Activated CD4-positive, alpha-beta T cell treated with anti-CD3 and anti-CD28 coated beads, Interleukin-2, amount 50 U/mL, for 1 hour (primary cell): ENCODE results near the gene ZBED2.

Experiments used
- DNase-seq: peaks from one replicate; pipeline ENCODE4 v3.0.0-alpha.2; 2020

Gene ZBED2

GRCh38 chr3:111601810-111602209 lies 6.7 kb upstream of the ZBED2 start:
- no peak for DNase-seq

DNA sequence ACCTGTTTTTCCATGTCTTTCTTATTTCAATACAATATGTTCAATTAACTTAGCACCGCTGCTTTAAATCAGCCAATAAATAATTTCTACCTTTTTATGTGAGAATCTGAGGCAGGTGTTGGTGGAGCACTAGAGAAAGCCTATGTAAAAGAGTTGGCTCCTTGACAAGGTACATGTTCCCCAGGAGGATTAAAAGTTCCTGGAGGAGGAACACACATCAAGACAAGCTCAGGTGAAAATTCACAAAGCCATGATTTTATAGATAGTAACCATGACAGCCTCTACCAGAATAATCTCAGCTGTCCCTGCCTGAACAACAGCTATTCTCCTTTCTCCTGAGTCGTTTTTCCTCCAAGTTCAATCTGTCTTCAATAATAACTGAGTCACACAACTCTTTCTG lies 3.4 kb upstream of the ZBED2 start:
- no peak for DNase-seq

DNA sequence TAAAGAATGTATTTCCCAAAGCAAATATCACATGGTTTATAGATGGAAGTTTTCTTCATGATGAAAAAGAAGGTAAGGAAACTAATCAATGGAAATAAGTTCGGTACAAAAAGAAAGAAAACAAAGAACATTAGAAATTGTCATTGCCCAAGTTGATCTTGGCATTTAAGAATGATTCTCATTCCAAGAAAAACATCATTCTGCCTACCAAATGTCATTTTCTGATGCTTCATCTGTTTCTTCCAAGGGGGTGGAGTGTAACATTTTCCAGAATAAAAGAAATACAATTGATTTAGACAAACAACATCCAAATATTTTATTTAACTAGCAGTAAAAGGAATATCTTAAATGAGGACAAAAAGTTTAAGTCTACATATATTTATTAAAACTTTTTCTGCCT lies 3.0 kb upstream of the ZBED2 start:
- DNase-seq: no peak

DNA sequence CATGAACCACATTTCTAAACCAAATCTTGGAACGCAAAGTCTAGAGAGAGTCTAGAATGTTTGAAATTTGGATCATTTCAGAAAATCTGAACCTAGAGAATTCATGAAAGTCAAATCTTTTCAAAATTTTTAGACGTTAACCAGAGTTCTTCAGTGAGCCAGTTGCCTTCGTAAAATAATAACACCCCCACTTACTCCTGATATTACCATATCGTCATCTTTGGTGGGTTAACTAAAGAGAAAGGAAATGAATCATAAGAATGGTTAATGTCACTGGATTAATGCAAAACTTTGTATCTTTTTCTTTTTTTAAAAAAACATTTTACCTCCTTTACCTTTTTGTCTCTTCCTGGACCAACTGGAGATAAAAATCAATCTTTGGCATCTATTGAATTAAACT lies 1.2 kb upstream of the ZBED2 start:
- no peak for DNase-seq

GRCh38 chr3:111594781-111595180 lies 365 bp downstream of the ZBED2 start:
- no peak for DNase-seq

DNA sequence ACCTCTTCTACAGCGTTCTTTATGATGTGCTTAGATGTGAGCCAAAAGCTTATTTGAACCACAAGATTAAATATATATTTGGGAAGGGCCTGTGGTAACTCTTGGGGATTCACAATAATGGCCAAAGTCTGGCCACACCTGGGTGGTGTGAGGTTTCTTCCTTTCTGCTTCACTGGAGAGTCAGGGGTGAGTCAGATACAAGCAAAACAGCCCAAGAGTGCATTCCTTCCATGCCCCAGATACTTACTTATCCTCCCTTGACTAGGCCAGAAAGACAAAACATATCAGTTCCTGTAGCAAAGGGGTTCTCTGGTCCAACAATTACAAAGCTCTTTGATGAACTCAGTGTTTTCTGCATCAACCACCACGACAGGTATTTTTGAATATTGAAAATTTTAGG lies 941 bp downstream of the ZBED2 start:
- no peak for DNase-seq

- DNase-seq: no peak
These were observed 1.5 kb downstream of the ZBED2 start for GRCh38 chr3:111593666-111594065.

DNA sequence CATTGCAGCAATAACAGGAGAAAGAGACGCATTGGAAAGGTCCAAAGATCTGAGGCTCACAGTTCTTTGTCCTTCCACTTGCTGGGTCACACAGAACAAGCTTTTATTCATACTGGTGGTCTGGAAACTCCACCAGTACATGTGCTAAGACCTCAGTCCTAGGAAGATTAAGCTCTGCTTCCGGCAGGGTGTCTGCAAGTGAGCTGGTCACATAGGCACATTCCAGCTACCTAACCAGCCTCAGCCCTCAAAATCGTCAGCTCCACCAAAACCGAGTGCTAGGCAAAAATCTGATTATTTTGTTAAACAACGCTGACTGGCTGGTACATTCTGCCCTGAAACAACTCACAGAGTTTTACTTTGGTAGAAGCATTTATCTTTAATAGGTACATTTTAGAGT lies 2.2 kb downstream of the ZBED2 start:
- no peak for DNase-seq

DNA sequence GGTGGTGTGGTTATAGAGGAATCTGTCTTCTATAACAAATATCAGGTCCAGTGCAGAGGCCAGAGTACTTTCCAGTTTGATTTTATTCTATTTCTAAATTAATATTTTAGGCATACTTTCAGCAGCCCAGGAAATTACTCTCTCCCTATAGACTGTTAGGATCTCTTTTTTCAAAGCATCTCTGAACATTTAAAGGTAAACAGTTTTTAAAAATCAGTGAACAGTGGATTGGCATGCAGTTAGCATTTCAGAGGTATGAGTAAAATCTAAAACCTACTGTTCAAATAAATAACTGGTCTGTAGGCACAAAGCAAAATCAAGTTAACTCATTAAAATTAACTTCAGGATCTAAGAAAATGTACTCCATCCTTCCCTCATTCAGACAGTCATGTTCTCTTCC lies 3.0 kb downstream of the ZBED2 start:
- no peak for DNase-seq

- DNase-seq: no peak
These were observed 3.6 kb downstream of the ZBED2 start for GRCh38 chr3:111591555-111591954.

DNA sequence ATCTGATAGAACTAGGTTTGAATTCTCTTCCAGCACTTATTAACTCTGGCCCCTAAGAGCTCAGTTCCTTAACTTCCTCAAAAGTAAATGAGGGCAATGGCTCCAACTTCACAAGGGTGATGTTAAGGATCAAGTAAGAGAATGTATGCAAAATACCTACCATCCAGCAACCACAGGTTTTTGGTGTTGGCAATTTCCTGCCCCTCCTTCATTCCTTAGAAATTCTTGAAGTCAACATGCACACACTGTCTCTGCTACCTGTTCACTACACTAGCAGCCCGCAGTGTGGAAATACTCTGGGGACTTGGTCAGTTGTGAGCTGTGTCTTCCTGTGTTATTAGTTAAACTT lies 5.0 kb downstream of the ZBED2 start:
- DNase-seq: no peak

DNA sequence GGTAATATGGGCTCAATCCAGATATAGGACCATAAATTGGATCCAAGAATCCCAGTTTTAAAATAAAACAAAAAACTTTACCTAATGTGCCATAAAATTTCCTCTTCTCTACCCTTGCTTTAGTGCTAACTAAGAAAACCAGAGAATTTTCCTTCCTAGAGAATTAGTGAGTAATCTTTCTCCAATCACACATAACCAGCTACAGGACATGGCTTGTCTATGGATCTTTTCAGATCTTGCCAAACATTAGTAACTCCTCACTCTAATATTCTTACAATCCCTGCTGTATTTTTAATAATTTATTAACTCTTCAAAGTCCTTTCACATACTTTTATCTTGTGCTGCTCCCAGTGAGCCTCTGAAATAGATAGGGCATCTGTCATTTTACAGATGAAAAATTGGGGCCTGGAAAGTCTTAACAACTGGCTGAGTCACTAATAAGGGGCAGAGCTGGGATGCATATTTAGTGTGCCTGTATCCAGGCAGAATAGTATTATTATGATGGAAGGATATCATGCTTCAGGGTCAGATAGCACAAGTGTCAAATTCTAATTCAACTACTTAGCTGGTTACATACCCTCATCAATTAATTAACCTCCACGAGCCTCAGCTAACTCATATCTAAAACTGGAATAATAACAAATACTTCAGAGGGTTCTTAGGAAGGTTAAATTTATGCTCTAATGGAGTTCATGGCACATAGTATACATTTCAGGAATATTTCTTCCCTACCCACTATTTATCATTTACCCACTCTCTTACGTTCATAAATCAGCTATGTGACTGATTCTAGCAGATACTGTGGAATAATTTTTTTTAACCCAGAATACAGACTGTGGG lies 5.6 kb downstream of the ZBED2 start:
- no peak for DNase-seq

- DNase-seq: no peak
These were observed 6.6 kb downstream of the ZBED2 start for GRCh38 chr3:111588527-111588926.

GRCh38 chr3:111585217-111585616 lies 9.9 kb downstream of the ZBED2 start:
- DNase-seq: no peak

DNA sequence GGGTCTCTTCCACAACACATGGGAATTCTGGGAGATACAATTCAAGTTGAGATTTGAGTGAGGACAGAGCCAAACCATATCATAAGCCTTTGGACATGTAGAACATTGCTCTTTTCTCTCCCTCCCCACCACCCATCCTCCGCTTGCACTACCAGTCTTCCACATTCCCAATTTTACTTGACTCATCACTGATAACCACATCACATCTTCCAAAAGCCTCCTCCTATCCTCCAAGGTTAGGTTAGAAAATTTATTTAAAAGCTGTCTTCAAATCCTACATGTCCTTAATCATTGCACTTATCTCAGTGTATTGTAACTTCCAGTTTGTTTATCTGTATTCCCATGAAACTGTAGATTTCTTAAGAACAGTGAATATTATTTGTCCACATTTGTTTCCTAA lies 10.4 kb downstream of the ZBED2 start:
- no peak for DNase-seq

DNA sequence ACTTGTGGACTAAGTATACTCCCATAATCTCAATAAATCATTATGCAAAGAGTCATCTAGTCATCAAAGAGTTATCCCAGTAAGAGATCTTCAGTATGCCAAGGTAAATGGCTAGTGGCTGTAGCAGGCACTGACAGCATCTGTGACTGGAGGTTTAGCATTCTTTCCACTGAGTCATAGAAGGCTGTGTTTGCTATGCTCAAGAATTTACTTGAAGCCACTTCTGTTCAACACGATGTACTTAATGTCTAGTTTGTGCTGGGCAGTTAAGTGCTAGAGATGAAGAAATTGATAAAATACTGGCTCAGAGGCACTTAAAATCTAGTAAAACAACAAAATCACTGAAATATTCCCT lies 13.0 kb downstream of the ZBED2 start:
- DNase-seq: no peak

DNA sequence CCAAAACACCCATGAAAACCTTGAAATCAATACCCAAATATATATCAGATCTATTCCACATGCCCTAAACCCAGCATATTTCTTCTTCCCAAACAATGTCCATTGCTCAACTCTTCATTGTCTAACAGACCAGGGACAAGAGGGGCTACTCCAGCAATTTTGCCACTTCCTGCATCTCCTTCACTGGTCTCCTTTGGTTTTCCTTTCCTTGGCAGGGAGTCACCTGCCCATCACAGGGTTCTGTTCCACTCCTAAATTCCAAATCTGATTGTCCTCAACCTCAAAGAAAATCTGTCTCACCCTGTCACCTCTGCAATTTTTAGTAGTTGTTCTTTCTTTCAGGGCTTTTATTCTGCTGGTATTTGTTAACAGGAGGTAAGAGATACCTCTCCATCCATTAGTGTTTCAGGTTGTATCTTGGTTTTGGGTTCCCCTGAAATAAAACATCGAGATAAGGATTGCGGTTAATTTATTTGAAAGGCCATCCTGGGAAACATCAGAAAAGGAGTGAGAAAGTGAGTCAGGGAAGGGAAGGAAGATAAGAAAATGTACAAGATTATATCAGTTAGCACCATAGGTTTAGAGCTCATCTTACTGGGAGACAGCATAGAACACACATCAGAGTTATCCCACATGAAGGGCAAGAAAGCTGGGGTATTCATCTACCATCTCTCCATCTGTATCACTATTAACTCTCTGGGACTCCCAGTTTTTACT lies 13.6 kb downstream of the ZBED2 start:
- no peak for DNase-seq

GRCh38 chr3:111579495-111579894 lies 15.7 kb downstream of the ZBED2 start:
- DNase-seq: no peak

- DNase-seq: no peak
These were observed 16.3 kb downstream of the ZBED2 start for GRCh38 chr3:111578867-111579266.

GRCh38 chr3:111577798-111578685 lies 17.1 kb downstream of the ZBED2 start:
- DNase-seq: no peak

DNA sequence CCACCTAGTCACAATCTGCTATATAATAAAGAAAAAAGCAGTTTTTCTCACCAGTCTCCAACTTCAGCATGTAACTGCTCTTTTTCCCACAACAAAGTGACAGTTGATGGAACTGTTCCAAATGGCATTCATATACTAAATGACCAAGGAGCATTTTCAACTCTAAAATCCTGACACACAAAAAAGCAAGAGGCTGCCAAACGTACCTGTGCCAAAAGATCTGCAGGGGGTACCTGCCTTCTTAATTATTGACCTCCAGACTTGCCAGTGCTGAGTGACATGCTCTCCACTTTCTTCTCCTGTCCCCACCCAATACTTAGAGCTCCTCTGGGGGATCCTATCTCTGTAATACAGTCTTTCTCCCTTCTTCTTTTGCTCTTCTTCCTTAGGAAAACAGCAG lies 18.0 kb downstream of the ZBED2 start:
- DNase-seq: no peak

GRCh38 chr3:111571907-111572460 lies 23.2 kb downstream of the ZBED2 start:
- DNase-seq: no peak

DNA sequence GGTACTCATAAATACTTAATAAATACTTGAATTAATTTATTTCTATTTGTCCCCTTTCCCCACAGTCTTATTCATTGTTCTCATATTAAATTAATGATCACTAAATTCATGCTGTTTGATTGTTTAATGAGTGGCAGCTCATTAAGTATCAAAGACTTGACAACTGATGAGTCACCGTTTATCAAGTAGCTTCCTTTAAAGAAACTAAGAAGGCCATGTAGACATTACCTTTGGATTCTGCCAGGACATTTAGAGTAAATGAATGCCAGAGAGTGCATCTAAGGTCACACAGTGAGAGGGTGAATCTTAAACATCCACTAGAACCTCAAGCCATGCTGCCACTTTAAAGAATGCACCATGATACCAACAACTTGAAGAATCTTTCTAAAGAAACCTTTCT lies 23.9 kb downstream of the ZBED2 start:
- no peak for DNase-seq
